ENCODE results near the gene USP36.
"Not testable (repeated sequence)": the region's sequence is repeated elsewhere in the genome, so short reads cannot be mapped to it uniquely, and the experiment has no call there.

USP36 gene

GRCh38 chr17:78840780-78841611 is at the start of gene USP36:
Gene USP36, minus strand, starts transcription at chr17:78840814. Its CDS starts 4,451 bp downstream, at chr17:78836363.
- DNase-seq (ENCODE audit: low spot score), result peak; percentile 100

- not testable (repeated sequence) for DNase-seq (ENCODE audit: low spot score)
These were observed 49.5 kb upstream of the USP36 start for GRCh38 chr17:78890096-78890495.

GRCh38 chr17:78889531-78889930 is 48.9 kb upstream of the USP36 start:
- peak; percentile 34 for DNase-seq (ENCODE audit: low spot score)

- DNase-seq (ENCODE audit: low spot score), result no peak
These were observed 48.4 kb upstream of the USP36 start for GRCh38 chr17:78888941-78889518.

- no peak for DNase-seq (ENCODE audit: low spot score)
These were observed 46.3 kb upstream of the USP36 start for GRCh38 chr17:78886954-78887353.

GRCh38 chr17:78885956-78886355 is 45.3 kb upstream of the USP36 start:
- DNase-seq (ENCODE audit: low spot score), result no peak

GRCh38 chr17:78884876-78885667 is 44.5 kb upstream of the USP36 start:
- no peak for DNase-seq (ENCODE audit: low spot score)

- no peak for DNase-seq (ENCODE audit: low spot score)
These were observed 43.7 kb upstream of the USP36 start for GRCh38 chr17:78884148-78884825.

- DNase-seq (ENCODE audit: low spot score), result no peak
These were observed 43.0 kb upstream of the USP36 start for GRCh38 chr17:78883533-78884131.

GRCh38 chr17:78883089-78883532 is 42.5 kb upstream of the USP36 start:
- no peak for DNase-seq (ENCODE audit: low spot score)

- DNase-seq (ENCODE audit: low spot score), result no peak
These were observed 42.0 kb upstream of the USP36 start for GRCh38 chr17:78882540-78883088.

- DNase-seq (ENCODE audit: low spot score), result peak; percentile 17
These were observed 39.1 kb upstream of the USP36 start for GRCh38 chr17:78879635-78880186.

- no peak for DNase-seq (ENCODE audit: low spot score)
These were observed 38.4 kb upstream of the USP36 start for GRCh38 chr17:78878871-78879527.

GRCh38 chr17:78878261-78878660 is 37.6 kb upstream of the USP36 start:
- no peak for DNase-seq (ENCODE audit: low spot score)

GRCh38 chr17:78876954-78877517 is 36.4 kb upstream of the USP36 start:
- not testable (repeated sequence) for DNase-seq (ENCODE audit: low spot score)

- no peak for DNase-seq (ENCODE audit: low spot score)
These were observed 35.5 kb upstream of the USP36 start for GRCh38 chr17:78876094-78876597.

- DNase-seq (ENCODE audit: low spot score), result no peak
These were observed 34.9 kb upstream of the USP36 start for GRCh38 chr17:78875363-78876093.

GRCh38 chr17:78873519-78874340 is 33.1 kb upstream of the USP36 start:
- DNase-seq (ENCODE audit: low spot score), result no peak
